Pons (tissue), 1 donor: ENCODE measurements around the gene HLTF.
A peak's percentile ranks its signal among the peaks of the same experiment; 100 is the strongest.
"Not testable (repeated sequence)": the region's sequence is repeated elsewhere in the genome, so short reads cannot be mapped to it uniquely, and the experiment has no call there.

Experiments
- DNase-seq: peaks from one replicate; pipeline ENCODE4 v3.0.0-alpha.2; 2016; ENCODE audit warnings: low spot score

HLTF gene

GRCh38 chr3:148991219-148992026, 94.9 kb downstream of the HLTF start, which contains the start of gene GYG1:
Gene GYG1 (plus strand): TSS chr3:148991540. CDS start chr3:148991641, 101 bp downstream.
- DNase-seq, result peak; percentile 69

GRCh38 chr3:148990236-148990635, 96.1 kb downstream of the HLTF start:
- DNase-seq, result no peak

- not testable (repeated sequence) for DNase-seq
Measured at GRCh38 chr3:148987551-148987950, 98.8 kb downstream of the HLTF start.

- no peak for DNase-seq
Measured at GRCh38 chr3:148981273-148981672, 105.1 kb downstream of the HLTF start.
